ENCODE data around the gene ATP2B1. TPM values are rescaled to one million over a fixed set of nuclear protein-coding genes. Genes with fewer than 3 reads are reported as not detected.

The ATP2B1 gene
- total and polyA plus RNA-seq, 4 donors, result 8.5 to 120 (median 24.5) TPM

- DNase-seq (no peak), ATAC-seq (ENCODE audit: insufficient read depth, low FRiP score) (no peak)
- Histone ChIP-seq H3K36me3 (ENCODE audit: control insufficient read depth in 4 of 4, insufficient read depth in 4 of 4, low read length in 4 of 4) (peaks cover 4 to 17% (median 7%) of the 10 kb centered on the region in 4 donors), H3K4me1 (ENCODE audit: control insufficient read depth in 5 of 5, insufficient read depth in 5 of 5, low read length in 5 of 5) (peaks cover 0 to 10% (median 0%) of the 10 kb centered on the region in 5 donors), H3K9me3 (ENCODE audit: control insufficient read depth in 4 of 4, insufficient read depth in 3 of 4, low read length in 3 of 4) (no peaks in the 10 kb centered on the region), H3K9ac (ENCODE audit: insufficient read depth in 1 of 2, low read length in 2 of 2) (no peak overlapping the region), H3K27ac (ENCODE audit: low read depth in 1 of 2, low read length in 1 of 2) (no peak overlapping the region), H3K27me3 (ENCODE audit: control insufficient read depth in 3 of 3, insufficient read depth in 3 of 3, low read length in 2 of 3) (no peaks in the 10 kb centered on the region), H3K4me3 (no peak overlapping the region)
- no peak for TF ChIP-seq CTCF (IDR thresholded peaks at IDR 0.05; ENCODE audit: control extremely low read depth, extremely low read depth)
- WGBS, 2 donors, result 96 to 97% methylated on average over 4 of the region's 4 CpGs
Measured at GRCh38 chr12:89651192-89651591, 57.4 kb downstream of the ATP2B1 start.

GRCh38 chr12:89650239-89650638, 58.4 kb downstream of the ATP2B1 start:
- no peak for DNase-seq
- TF ChIP-seq CTCF (IDR thresholded peaks at IDR 0.05; ENCODE audit: control extremely low read depth, extremely low read depth), result no peak
- ATAC-seq (ENCODE audit: insufficient read depth, low FRiP score), result no peak
- H3K4me3 ChIP-seq, result no peak overlapping the region
- WGBS, 2 donors, result 94 to 99% methylated on average over 2 of the region's 2 CpGs
- H3K27ac ChIP-seq (ENCODE audit: low read depth in 1 of 2, low read length in 1 of 2), result no peak overlapping the region
- peaks cover 4 to 17% (median 7%) of the 10 kb centered on the region in 4 donors for H3K36me3 ChIP-seq (ENCODE audit: control insufficient read depth in 4 of 4, insufficient read depth in 4 of 4, low read length in 4 of 4)
- H3K4me1 ChIP-seq (ENCODE audit: control insufficient read depth in 5 of 5, insufficient read depth in 5 of 5, low read length in 5 of 5), result peaks cover 0 to 2% (median 0%) of the 10 kb centered on the region in 5 donors
- H3K27me3 ChIP-seq (ENCODE audit: control insufficient read depth in 3 of 3, insufficient read depth in 3 of 3, low read length in 2 of 3), result no peaks in the 10 kb centered on the region
- no peak overlapping the region for H3K9ac ChIP-seq (ENCODE audit: insufficient read depth in 1 of 2, low read length in 2 of 2)
- H3K9me3 ChIP-seq (ENCODE audit: control insufficient read depth in 4 of 4, insufficient read depth in 3 of 4, low read length in 3 of 4), result no peaks in the 10 kb centered on the region

GRCh38 chr12:89649820-89650219, 58.8 kb downstream of the ATP2B1 start:
- 96 to 99% methylated on average over 3 of the region's 3 CpGs for WGBS, 2 donors
- no peak for TF ChIP-seq CTCF (IDR thresholded peaks at IDR 0.05; ENCODE audit: control extremely low read depth, extremely low read depth)

GRCh38 chr12:89649139-89649538, 59.5 kb downstream of the ATP2B1 start:
- TF ChIP-seq CTCF (IDR thresholded peaks at IDR 0.05; ENCODE audit: control extremely low read depth, extremely low read depth), result no peak
- 79 to 99% methylated on average over 2 of the region's 2 CpGs for WGBS, 2 donors
- ATAC-seq (ENCODE audit: insufficient read depth, low FRiP score) (no peak), DNase-seq (no peak)
- Histone ChIP-seq H3K4me1 (ENCODE audit: control insufficient read depth in 5 of 5, insufficient read depth in 5 of 5, low read length in 5 of 5) (peaks cover 0 to 4% (median 0%) of the 10 kb centered on the region in 5 donors), H3K27ac (ENCODE audit: low read depth in 1 of 2, low read length in 1 of 2) (no peak overlapping the region), H3K9ac (ENCODE audit: insufficient read depth in 1 of 2, low read length in 2 of 2) (no peak overlapping the region), H3K27me3 (ENCODE audit: control insufficient read depth in 3 of 3, insufficient read depth in 3 of 3, low read length in 2 of 3) (no peaks in the 10 kb centered on the region), H3K9me3 (ENCODE audit: control insufficient read depth in 4 of 4, insufficient read depth in 3 of 4, low read length in 3 of 4) (no peaks in the 10 kb centered on the region), H3K36me3 (ENCODE audit: control insufficient read depth in 4 of 4, insufficient read depth in 4 of 4, low read length in 4 of 4) (peaks cover 4 to 17% (median 7%) of the 10 kb centered on the region in 4 donors), H3K4me3 (no peak overlapping the region)

More at GRCh38 chr12:89649820-89650219, 58.8 kb downstream of the ATP2B1 start:
- H3K27me3 ChIP-seq (ENCODE audit: control insufficient read depth in 3 of 3, insufficient read depth in 3 of 3, low read length in 2 of 3), result no peaks in the 10 kb centered on the region
- H3K36me3 ChIP-seq (ENCODE audit: control insufficient read depth in 4 of 4, insufficient read depth in 4 of 4, low read length in 4 of 4), result peaks cover 4 to 17% (median 7%) of the 10 kb centered on the region in 4 donors
- H3K4me1 ChIP-seq (ENCODE audit: control insufficient read depth in 5 of 5, insufficient read depth in 5 of 5, low read length in 5 of 5), result no peaks in the 10 kb centered on the region
- ATAC-seq (ENCODE audit: insufficient read depth, low FRiP score) (no peak), DNase-seq (no peak)
- no peak overlapping the region for H3K4me3 ChIP-seq
- H3K9ac ChIP-seq (ENCODE audit: insufficient read depth in 1 of 2, low read length in 2 of 2), result no peak overlapping the region
- no peak overlapping the region for H3K27ac ChIP-seq (ENCODE audit: low read depth in 1 of 2, low read length in 1 of 2)
- no peaks in the 10 kb centered on the region for H3K9me3 ChIP-seq (ENCODE audit: control insufficient read depth in 4 of 4, insufficient read depth in 3 of 4, low read length in 3 of 4)

Data from lung (tissue), 12 donors.